Left renal cortex interstitium (tissue), 4 donors: ENCODE results near the gene EXOC6B. TPM values are rescaled to one million over a fixed set of nuclear protein-coding genes. Genes with fewer than 3 reads are reported as not detected.
A peak's percentile ranks its signal among the peaks of the same experiment; 100 is the strongest.

Experiments
- DNase-seq, 4 donors: peaks; one replicate each; pipeline ENCODE4 v3.0.0-alpha.2; 2013; ENCODE audit warnings: low read depth in 4 of 4, low spot score in 2 of 4, missing footprints in 1 of 4
- polyA plus RNA-seq, 4 donors: library from polyadenylated mRNA; unstranded; fragments of 120-200 nt; gene quantifications; one replicate each; pipeline ENCODE4 v1.2.1, GENCODE V29; 2013; ENCODE audit not compliant: insufficient read length in 4 of 4

The EXOC6B gene
- polyA plus RNA-seq, 4 donors = 20.7 to 23.6 (median 22.1) TPM

- DNase-seq = no peak
These were observed 509.1 kb downstream of the EXOC6B start for GRCh38 chr2:72316774-72317173.

- no peak for DNase-seq
These were observed 525.6 kb downstream of the EXOC6B start for GRCh38 chr2:72300147-72300684.

DNA sequence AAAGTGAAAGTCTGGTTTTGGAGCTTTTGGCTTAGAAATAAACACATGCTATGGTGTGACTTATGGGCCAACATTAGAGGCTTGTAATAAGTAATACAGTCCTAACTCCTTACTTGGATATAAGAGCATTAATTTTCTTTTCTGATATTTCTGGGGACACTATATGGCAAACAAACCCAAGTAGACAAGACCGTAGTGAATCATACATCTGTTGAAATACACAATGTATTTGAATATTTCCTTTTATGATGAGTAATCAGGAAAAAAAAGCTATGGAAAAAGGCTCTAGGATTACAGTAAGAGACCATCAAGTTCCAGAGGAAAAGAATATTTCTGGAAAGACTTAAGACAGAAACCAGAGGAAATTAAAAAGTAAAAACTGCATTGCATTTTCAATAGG is 532.2 kb downstream of the EXOC6B start:
- no peak for DNase-seq

DNA sequence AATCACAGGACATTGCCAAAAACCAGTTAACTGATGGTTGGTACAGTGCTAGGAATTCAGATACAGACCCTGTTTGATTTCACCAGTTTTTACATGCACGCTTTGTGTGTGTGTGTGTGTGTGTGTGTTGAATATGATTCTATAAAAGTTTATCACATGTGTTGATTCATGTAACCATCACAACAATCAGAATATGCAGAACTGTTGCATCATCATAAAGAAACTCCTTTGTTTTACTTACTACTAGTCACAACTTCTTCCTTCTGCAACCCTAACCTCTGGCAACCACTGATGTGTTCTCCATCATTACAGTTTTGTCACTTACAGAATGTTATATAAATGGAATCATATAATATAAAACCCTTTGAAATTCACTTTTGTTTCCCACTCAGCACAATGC is 533.4 kb downstream of the EXOC6B start:
- no peak for DNase-seq

DNA sequence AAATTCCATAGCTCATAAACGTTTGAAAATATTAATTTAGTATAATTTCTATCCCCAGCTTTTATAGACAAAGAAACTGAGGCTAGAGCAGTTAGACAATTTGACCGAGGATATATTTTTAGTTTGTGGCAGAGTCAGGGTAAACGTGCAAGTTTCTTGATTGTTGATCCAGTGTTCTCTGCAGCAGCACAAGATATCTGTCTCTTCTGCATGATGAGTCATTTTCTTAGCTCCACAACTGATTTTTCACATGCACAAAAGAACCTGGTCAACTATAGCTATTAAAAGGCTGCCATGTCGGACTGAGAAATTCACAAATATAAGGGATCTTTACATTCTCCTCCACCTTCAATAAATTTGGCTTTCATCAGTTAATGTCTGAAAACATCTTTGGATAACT is 534.8 kb downstream of the EXOC6B start:
- DNase-seq = no peak

DNA sequence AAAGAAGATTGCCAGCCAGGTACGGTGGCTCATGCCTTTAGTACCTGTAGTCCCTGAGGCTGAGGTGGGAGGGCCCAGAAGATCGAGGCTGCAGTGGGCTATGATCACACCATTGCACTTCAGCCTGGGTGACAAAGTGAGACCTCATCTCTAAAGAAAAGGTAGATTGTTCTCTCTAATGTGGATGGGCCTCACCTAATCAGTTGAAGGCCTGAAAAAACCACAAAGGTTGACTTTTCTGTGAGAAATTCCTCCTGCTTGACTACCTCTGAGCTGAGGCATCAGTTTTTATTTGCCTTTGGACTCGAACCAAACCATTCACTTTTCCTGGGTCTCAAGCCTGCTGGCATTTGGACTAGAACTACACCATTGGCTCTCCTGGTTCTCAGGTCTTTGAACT is 536.1 kb downstream of the EXOC6B start:
- DNase-seq = no peak

GRCh38 chr2:72289283-72289682 is 536.5 kb downstream of the EXOC6B start:
- DNase-seq = no peak

DNA sequence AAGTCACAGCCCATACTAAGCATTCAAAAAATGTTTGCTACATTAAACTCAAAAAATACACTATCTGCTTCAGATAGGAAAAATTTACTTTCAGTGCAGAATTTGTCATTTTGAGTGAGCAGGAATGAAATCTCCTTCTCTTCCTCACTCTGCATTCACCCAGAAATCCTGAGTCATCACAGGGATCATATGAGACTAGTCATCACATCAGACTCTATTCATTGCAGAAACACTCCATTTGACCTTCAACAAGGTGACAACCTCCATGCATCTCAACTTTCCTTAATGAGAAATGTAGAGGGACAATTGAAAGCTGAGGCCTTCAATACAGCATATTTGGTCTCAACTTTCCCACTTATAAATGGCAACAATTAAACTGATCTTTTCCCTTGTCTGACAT is 547.8 kb downstream of the EXOC6B start:
- DNase-seq = no peak

GRCh38 chr2:72276876-72277275 is 549.0 kb downstream of the EXOC6B start:
- DNase-seq = no peak

GRCh38 chr2:72276356-72276755 is 549.5 kb downstream of the EXOC6B start:
- no peak for DNase-seq

- no peak for DNase-seq
These were observed 550.7 kb downstream of the EXOC6B start for GRCh38 chr2:72275084-72275483.

GRCh38 chr2:72274380-72274797 is 551.4 kb downstream of the EXOC6B start:
- DNase-seq = no peak

- no peak for DNase-seq
These were observed 552.4 kb downstream of the EXOC6B start for GRCh38 chr2:72273384-72273783.

- peak in 1 of 4 donors; percentile 37 for DNase-seq
These were observed 553.8 kb downstream of the EXOC6B start for GRCh38 chr2:72271766-72272641.

GRCh38 chr2:72271276-72271614 is 554.6 kb downstream of the EXOC6B start:
- no peak for DNase-seq

DNA sequence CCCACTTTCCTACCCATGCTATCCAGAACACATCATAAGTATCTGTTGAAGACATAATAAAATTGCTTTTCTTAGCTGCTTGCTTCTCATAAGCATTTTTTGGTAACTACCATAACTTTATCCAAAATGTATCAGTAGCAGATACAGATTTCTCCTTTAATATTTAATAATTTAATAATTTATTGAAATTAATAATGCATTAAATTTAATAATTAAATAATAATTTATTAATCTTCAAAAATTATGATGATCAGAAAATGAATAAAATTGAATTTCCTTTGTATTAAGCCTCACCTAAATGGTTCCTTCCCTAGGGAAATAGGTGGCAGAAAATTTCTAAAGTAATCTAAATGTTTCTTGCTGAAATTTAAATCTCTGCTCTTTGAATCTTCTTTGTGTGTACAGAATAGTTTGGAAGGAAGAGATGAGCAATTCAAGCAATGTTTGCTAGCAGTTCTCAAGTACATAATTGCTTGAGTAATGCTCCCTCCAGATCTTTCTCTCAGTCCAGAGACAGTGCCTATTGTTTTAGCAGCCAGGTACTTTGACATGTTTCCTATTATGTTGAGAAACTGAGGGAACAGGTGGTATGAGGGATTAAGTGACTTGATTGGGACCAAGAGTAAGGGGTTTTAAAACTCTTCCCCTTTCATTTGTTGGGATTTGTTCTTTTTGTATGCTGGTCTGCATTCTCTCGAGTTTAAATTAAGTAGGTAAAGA is 555.1 kb downstream of the EXOC6B start:
- no peak for DNase-seq

DNA sequence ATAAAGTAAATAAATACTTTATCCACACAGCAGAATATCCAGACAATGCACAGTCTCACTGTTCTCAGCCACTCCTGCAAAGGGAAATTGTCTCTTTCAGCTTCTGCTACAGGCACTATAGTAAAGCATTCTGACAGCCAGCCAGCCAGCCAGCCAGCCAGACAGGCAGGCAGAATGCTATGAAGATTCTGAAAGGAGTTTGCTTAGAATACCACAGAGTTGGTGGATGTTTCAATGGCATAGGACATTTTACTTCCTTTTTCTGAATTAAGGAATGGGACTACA is 562.1 kb downstream of the EXOC6B start:
- no peak for DNase-seq

- no peak for DNase-seq
These were observed 562.6 kb downstream of the EXOC6B start for GRCh38 chr2:72263043-72263775.

- DNase-seq = no peak
These were observed 564.8 kb downstream of the EXOC6B start for GRCh38 chr2:72261076-72261475.

GRCh38 chr2:72255540-72255939 is 570.3 kb downstream of the EXOC6B start:
- DNase-seq = no peak

- DNase-seq = no peak
These were observed 570.9 kb downstream of the EXOC6B start for GRCh38 chr2:72254831-72255451.
